UCSD-AML1 (cell line): ENCODE measurements around the gene BPI.
A peak's percentile ranks its signal among the peaks of the same experiment; 100 is the strongest.
"Not testable (repeated sequence)": the region's sequence is repeated elsewhere in the genome, so short reads cannot be mapped to it uniquely, and the experiment has no call there.

Experiments used
- DNase-seq: peaks from one replicate; lab custom pipeline; 2025; ENCODE audit not compliant: unreplicated experiment; lab: John Stamatoyannopoulos, UW

The BPI gene

GRCh38 chr20:38331814-38332213 lies 27.9 kb downstream of the BPI start:
- no peak for DNase-seq

- DNase-seq, result no peak
Measured at GRCh38 chr20:38334016-38334415, 30.1 kb downstream of the BPI start.

- DNase-seq, result no peak
Measured at GRCh38 chr20:38336726-38337125, 32.8 kb downstream of the BPI start.

GRCh38 chr20:38337561-38338140 lies 33.7 kb downstream of the BPI start:
- peak; percentile 40 for DNase-seq

- DNase-seq, result no peak
Measured at GRCh38 chr20:38338849-38339520, 35.0 kb downstream of the BPI start.

- not testable (repeated sequence) for DNase-seq
Measured at GRCh38 chr20:38339521-38339896, 35.6 kb downstream of the BPI start.

- DNase-seq, result no peak
Measured at GRCh38 chr20:38339997-38340396, 36.0 kb downstream of the BPI start.

GRCh38 chr20:38340693-38341092 lies 36.7 kb downstream of the BPI start:
- no peak for DNase-seq

GRCh38 chr20:38342216-38342615 lies 38.3 kb downstream of the BPI start:
- DNase-seq, result no peak

GRCh38 chr20:38342713-38343310 lies 38.9 kb downstream of the BPI start:
- DNase-seq, result no peak

GRCh38 chr20:38343311-38344106 lies 39.6 kb downstream of the BPI start:
- no peak for DNase-seq

- DNase-seq, result no peak
Measured at GRCh38 chr20:38344107-38344701, 40.2 kb downstream of the BPI start.

GRCh38 chr20:38345643-38346042 lies 41.7 kb downstream of the BPI start:
- no peak for DNase-seq

- DNase-seq, result no peak
Measured at GRCh38 chr20:38346247-38346651, 42.3 kb downstream of the BPI start, which contains the start of gene LBP. LBP (plus strand) TSS chr20:38346482; CDS start chr20:38346517, 35 bp downstream.

- DNase-seq, result no peak
Measured at GRCh38 chr20:38346741-38347140, 42.8 kb downstream of the BPI start.

- DNase-seq, result no peak
Measured at GRCh38 chr20:38349856-38350255, 45.9 kb downstream of the BPI start.

GRCh38 chr20:38350879-38351775 lies 47.2 kb downstream of the BPI start:
- DNase-seq, result peak; percentile 26

- no peak for DNase-seq
Measured at GRCh38 chr20:38353316-38353715, 49.4 kb downstream of the BPI start.

- DNase-seq, result no peak
Measured at GRCh38 chr20:38354227-38354626, 50.3 kb downstream of the BPI start.
